ENCODE data around the gene BCAP29. TPM values are rescaled to one million over a fixed set of nuclear protein-coding genes. Genes with fewer than 3 reads are reported as not detected.

BCAP29 gene
- total and polyA plus RNA-seq, 2 of the 8 experiments (the other 6 are each of a cell fraction or from before 2014, with no cell fraction given) = 6.8 to 18.1 TPM

- H2AFZ ChIP-seq (ENCODE audit: low read length) = no peak overlapping the region
- H2BK12ac ChIP-seq (ENCODE audit: low read depth, low read length) = no peak overlapping the region
- no peak overlapping the region for H4K5ac ChIP-seq (ENCODE audit: insufficient read length, low read depth, low read length)
- no peak overlapping the region for H3K9ac ChIP-seq (replicated peaks in 1 of 4; ENCODE audit: extremely low read depth in 1 of 4, low read depth in 3 of 4, low read length in 3 of 4)
- no peak overlapping the region for H3K4me2 ChIP-seq (ENCODE audit: insufficient read depth in 1 of 2, low read depth in 2 of 2, low read length in 2 of 2)
- H2BK20ac ChIP-seq (ENCODE audit: low read length) = no peak overlapping the region
- peaks cover 2% of the 10 kb centered on the region; the same call in 1 of the 2 replicates for H3K23me2 ChIP-seq (ENCODE audit: low read depth, low read length)
- no peak overlapping the region for H4K91ac ChIP-seq (replicated peaks; ENCODE audit: insufficient read length, low read length)
- no peak for TF ChIP-seq SP1 (IDR thresholded peaks at IDR 0.05; ENCODE audit: low read depth, low read length)
- no peaks in the 10 kb centered on the region for H3K9me3 ChIP-seq (ENCODE audit: insufficient read depth in 2 of 2, low read depth in 1 of 2, low read length in 1 of 2)
- no peaks in the 10 kb centered on the region for H4K20me1 ChIP-seq (replicated peaks in 1 of 2; ENCODE audit: control insufficient read depth in 1 of 2, insufficient read depth in 2 of 2, low read length in 2 of 2)
- ChIA-PET CTCF (ENCODE audit: partially characterized antibody) (no interaction called here), POLR2A (ENCODE audit: partially characterized antibody) (no interaction called here)
- no peak overlapping the region for H3K56ac ChIP-seq (replicated peaks; ENCODE audit: insufficient read length, low read depth, low read length)
- H2BK15ac ChIP-seq (ENCODE audit: low read length) = no peak overlapping the region
- H3K18ac ChIP-seq (ENCODE audit: extremely low read depth, low read length) = no peak overlapping the region
- DNase-seq (ENCODE audit: low read depth in 1 of 2, low spot score in 2 of 2) (no peak), FAIRE-seq (no peak)
- no peak overlapping the region for H4K8ac ChIP-seq (ENCODE audit: extremely low read depth, insufficient read depth, low read length)
- no peaks in the 10 kb centered on the region for H3K4me1 ChIP-seq (replicated peaks in 1 of 4; ENCODE audit: control insufficient read depth in 3 of 4, insufficient read depth in 4 of 4, low read length in 3 of 4)
- peaks cover 0 to 22% (median 3%) of the 10 kb centered on the region in 4 experiments; a peak in 6 of 8 replicates for H3K36me3 ChIP-seq (ENCODE audit: control insufficient read depth in 2 of 4, insufficient read depth in 4 of 4, low read length in 3 of 4)
- no peak overlapping the region for H2BK120ac ChIP-seq (replicated peaks; ENCODE audit: low read depth, low read length)
- H3K79me2 ChIP-seq (ENCODE audit: control insufficient read depth in 1 of 2, insufficient read depth in 2 of 2, low read length in 2 of 2) = peaks cover 0 to 12% of the 10 kb centered on the region in 2 experiments; a peak in 2 of 4 replicates
- H3K14ac ChIP-seq (ENCODE audit: insufficient read length) = no peak overlapping the region
- H3K27me3 ChIP-seq (replicated peaks in 1 of 4; ENCODE audit: control insufficient read depth in 3 of 4, extremely low read depth in 1 of 4, insufficient read depth in 3 of 4, low read length in 3 of 4) = no peaks in the 10 kb centered on the region
- H3K79me1 ChIP-seq (ENCODE audit: low read depth, low read length) = no peaks in the 10 kb centered on the region
- H2AK5ac ChIP-seq (ENCODE audit: low read depth, low read length) = no peak overlapping the region
- H2BK5ac ChIP-seq (ENCODE audit: low read depth, low read length) = no peak overlapping the region
- 88% methylated on average over 1 of the region's 1 CpG; no CpG with 5 or more reads in 1 of the 2 experiments for WGBS, 2 experiments (ENCODE audit: extremely low coverage in 1 of 2, insufficient coverage in 1 of 2, insufficient read length in 1 of 2, insufficient replicate concordance in 2 of 2, low coverage in 1 of 2, low lambda C conversion rate in 2 of 2, missing lambda C conversion rate in 1 of 2)
- H3K4ac ChIP-seq (replicated peaks; ENCODE audit: insufficient read length, low read depth, low read length) = no peak overlapping the region
- H3K23ac ChIP-seq (ENCODE audit: insufficient read length) = no peak overlapping the region
- H3K4me3 ChIP-seq (ENCODE audit: extremely low read depth in 1 of 4, insufficient read depth in 2 of 4, low read depth in 3 of 4, low read length in 4 of 4) = no peak overlapping the region
- H3K27ac ChIP-seq (ENCODE audit: low read depth, low read length) = no peak overlapping the region
Observed at GRCh38 chr7:107551936-107552335, 28.1 kb upstream of the BCAP29 start.

Data from H1 (cell line).